Spleen (tissue), 13 donors: ENCODE results near the gene RTL3. TPM values are rescaled to one million over a fixed set of nuclear protein-coding genes. Genes with fewer than 3 reads are reported as not detected.

ENCODE experiments used
- DNase-seq: peaks from one replicate; pipeline ENCODE4 v3.0.0-alpha.2; 2020
- H3K27ac ChIP-seq, 8 donors: fragments of 200-600 bp; sonication (generic) in 7 of 8; 1 replicate in 4 of 8; 2 replicates in 4 of 8; pipeline versions ENCODE4 v1.5.0 to v1.8.0; 2016 to 2021; ENCODE audit warnings: inconsistent platforms in 4 of 8, mild to moderate bottlenecking in 4 of 8, moderate library complexity in 1 of 8
- H3K27me3 ChIP-seq, 7 donors: fragments of 200-600 bp; sonication (generic) in 6 of 7; replicated peaks in 1 of 7; 1 replicate in 4 of 7; 2 replicates in 3 of 7; pipeline versions ENCODE4 v1.5.0 to v1.8.0; 2016 to 2021; ENCODE audit warnings: inconsistent platforms in 3 of 7, mild to moderate bottlenecking in 1 of 7
- H3K36me3 ChIP-seq, 6 donors: fragments of 200-600 bp; sonication (generic) in 5 of 6; 1 replicate in 4 of 6; 2 replicates in 2 of 6; pipeline versions ENCODE4 v1.5.0 to v1.8.0; 2016 to 2021; ENCODE audit warnings: inconsistent platforms in 2 of 6
- H3K4me1 ChIP-seq, 6 donors: fragments of 200-600 bp; sonication (generic) in 5 of 6; 1 replicate in 3 of 6; 2 replicates in 3 of 6; pipeline versions ENCODE4 v1.5.0 to v1.8.0; 2016 to 2021; ENCODE audit warnings: inconsistent platforms in 3 of 6
- H3K4me3 ChIP-seq, 8 donors: fragments of 200-600 bp; sonication (generic) in 7 of 8; 1 replicate in 4 of 8; 2 replicates in 4 of 8; pipeline versions ENCODE4 v1.5.0 to v1.8.0; 2016 to 2021; ENCODE audit warnings: inconsistent platforms in 4 of 8, mild to moderate bottlenecking in 4 of 8, moderate library complexity in 2 of 8
- H3K9me3 ChIP-seq, 8 donors: fragments of 200-600 bp; sonication (generic) in 7 of 8; 1 replicate in 4 of 8; 2 replicates in 4 of 8; pipeline versions ENCODE4 v1.5.0 to v1.8.0; 2016 to 2021; ENCODE audit warnings: inconsistent platforms in 4 of 8
- POLR2A ChIP-seq, 3 donors: fragments of 450-650 bp; IDR thresholded peaks; one replicate each; pipeline ENCODE4 v1.5.1; 2017; ENCODE audit warnings: antibody characterized with exemption in 3 of 3, mild to moderate bottlenecking in 1 of 3
- POLR2AphosphoS5 ChIP-seq, 3 donors: sonication (generic); formaldehyde crosslinking; IDR thresholded peaks; one replicate each; pipeline ENCODE4 v1.5.1; 2017; ENCODE audit warnings: antibody characterized with exemption in 3 of 3
- WGBS, 5 donors: extraction: QIAGEN DNeasy Blood & Tissue Kit in 3 of 5; methylation state at CpG; one replicate each; pipeline versions ENCODE4 v1.1.5 to v1.1.7; 2013 to 2018; 5-methylcytosine and 5-hydroxymethylcytosine counted together
- intact Hi-C: fragments of 100-400 bp; cut with DNase I; formaldehyde crosslinking; loops from one replicate; pipeline ENCODE4 v1.15.0; 2023; ENCODE audit warnings: low total_unique reads
- long read RNA-seq, 2 donors: transcript quantifications; one replicate each; lab custom pipeline, GENCODE V29; 2026
- polyA plus RNA-seq, 3 donors: library from polyadenylated mRNA; stranded (reverse); fragments of 200-250 nt; gene quantifications; one replicate each; pipeline ENCODE4 v1.2.1, GENCODE V29; 2013
- total RNA-seq, 7 donors: library from RNA; depleted of rRNA in 3 of 7; stranded (reverse); fragments of >200 nt in 3 of 7; fragmentation: NEBNext Ultra II Directional in 4 of 7; extraction: Animal tissue kit (Norgen Biotek cat#: 25700) in 4 of 7; gene quantifications; one replicate each; pipeline versions ENCODE4 v1.1.0 to v1.2.1, GENCODE V29; 2016 to 2021
- TF ChIP-seq, protein P1 (sequence below), 11 experiments: fragments of 200-600 bp in 7 of 11; fragments of 450-650 bp in 4 of 11; sonication (generic) in 4 of 11; IDR thresholded peaks in 8 of 11; conservative IDR thresholded peaks in 3 of 11; 1 replicate in 7 of 11; 2 replicates in 4 of 11; pipeline versions ENCODE4 v1.4.0 to v1.8.0; 2016 to 2021; ENCODE audit warnings: antibody characterized with exemption in 11 of 11, inconsistent platforms in 4 of 11, mild to moderate bottlenecking in 1 of 11
- donor health status: healthy with polysubstance abuse.
- donor health status: DM: no; HTN: no; CAD: no; lungs with moderate emphysema.
- donor health status: DM: no; HTN: no; CAD: no.
- donor health status: Bipolar disorder and iron deficiency.
- donor health status: healthy.
- donor health status: DM: no; HTN: no; CAD: no.
- donor health status: DM: yes; HTN: yes; CAD: no.

Gene RTL3, protein sequence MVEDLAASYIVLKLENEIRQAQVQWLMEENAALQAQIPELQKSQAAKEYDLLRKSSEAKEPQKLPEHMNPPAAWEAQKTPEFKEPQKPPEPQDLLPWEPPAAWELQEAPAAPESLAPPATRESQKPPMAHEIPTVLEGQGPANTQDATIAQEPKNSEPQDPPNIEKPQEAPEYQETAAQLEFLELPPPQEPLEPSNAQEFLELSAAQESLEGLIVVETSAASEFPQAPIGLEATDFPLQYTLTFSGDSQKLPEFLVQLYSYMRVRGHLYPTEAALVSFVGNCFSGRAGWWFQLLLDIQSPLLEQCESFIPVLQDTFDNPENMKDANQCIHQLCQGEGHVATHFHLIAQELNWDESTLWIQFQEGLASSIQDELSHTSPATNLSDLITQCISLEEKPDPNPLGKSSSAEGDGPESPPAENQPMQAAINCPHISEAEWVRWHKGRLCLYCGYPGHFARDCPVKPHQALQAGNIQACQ
- total RNA-seq = not detected
- polyA plus RNA-seq = under 1 TPM in 2 of 3 donors, not detected in 1; 0.03 TPM
- long read RNA-seq, donor 1 = 0 reads
- long read RNA-seq, donor 2 = 0 reads

DNA sequence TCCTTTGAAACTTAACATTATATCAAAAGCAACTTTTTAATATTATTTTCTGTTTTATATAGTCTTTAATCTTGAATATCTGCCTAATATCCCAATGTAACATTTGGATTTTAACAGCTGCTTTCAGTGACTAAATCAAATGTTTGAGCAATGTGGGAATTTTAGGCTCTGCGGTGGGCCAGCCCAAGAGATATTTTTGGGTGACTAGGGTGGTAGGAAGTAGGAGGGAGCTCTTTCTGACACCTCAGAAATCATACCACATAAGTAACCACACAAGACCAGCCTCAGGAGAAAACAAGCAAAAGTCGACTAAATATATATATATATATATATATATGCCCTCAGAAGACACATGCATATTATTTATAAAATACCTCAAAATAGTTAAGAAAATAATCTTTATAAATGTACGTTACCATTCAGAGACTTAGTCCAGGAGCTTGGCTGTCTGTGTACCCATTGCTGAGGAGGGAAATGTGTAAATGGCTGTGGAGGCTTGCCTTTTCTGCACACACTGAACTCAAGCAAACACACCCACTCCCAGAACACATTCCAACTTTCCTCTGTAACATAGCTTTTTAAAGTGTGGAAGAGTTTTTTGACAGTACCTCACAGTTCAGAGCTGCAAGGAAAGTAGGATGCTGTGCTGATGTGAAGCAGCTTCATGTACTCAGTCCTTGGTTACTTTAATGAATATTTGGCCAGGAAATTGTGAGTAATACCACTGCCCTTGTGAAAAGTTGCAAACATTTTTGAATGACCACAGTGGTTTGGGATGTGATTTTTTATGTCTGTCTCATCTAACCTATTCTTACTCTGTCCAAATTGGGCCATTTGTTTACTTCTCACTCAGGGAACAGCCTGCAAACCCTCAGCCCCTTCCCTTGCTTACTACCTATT, at the start of gene RTL3:
Gene RTL3, minus strand, starts transcription at position 484 of the 900 bp plus-strand sequence. CDS start 908 bp downstream, outside the sequence.
- H3K36me3 ChIP-seq = no peaks in the 10 kb centered on the region
- no peak for DNase-seq
- no peaks in the 10 kb centered on the region for H3K27me3 ChIP-seq
- intact Hi-C loops = no loop called here
- no peak within 1 kb of the TSS for H3K27ac ChIP-seq
- no peaks in the 10 kb centered on the region for H3K9me3 ChIP-seq
- H3K4me3 ChIP-seq = no peak within 1 kb of the TSS
- TF ChIP-seq, protein P1, sequence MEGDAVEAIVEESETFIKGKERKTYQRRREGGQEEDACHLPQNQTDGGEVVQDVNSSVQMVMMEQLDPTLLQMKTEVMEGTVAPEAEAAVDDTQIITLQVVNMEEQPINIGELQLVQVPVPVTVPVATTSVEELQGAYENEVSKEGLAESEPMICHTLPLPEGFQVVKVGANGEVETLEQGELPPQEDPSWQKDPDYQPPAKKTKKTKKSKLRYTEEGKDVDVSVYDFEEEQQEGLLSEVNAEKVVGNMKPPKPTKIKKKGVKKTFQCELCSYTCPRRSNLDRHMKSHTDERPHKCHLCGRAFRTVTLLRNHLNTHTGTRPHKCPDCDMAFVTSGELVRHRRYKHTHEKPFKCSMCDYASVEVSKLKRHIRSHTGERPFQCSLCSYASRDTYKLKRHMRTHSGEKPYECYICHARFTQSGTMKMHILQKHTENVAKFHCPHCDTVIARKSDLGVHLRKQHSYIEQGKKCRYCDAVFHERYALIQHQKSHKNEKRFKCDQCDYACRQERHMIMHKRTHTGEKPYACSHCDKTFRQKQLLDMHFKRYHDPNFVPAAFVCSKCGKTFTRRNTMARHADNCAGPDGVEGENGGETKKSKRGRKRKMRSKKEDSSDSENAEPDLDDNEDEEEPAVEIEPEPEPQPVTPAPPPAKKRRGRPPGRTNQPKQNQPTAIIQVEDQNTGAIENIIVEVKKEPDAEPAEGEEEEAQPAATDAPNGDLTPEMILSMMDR (IDR thresholded peaks at IDR 0.05 in 8 of 11, conservative IDR thresholded peaks at IDR 0.05 in 3 of 11) = no peak
- TF ChIP-seq POLR2AphosphoS5 (IDR thresholded peaks at IDR 0.05) (no peak), POLR2A (IDR thresholded peaks at IDR 0.05) (no peak)
- H3K4me1 ChIP-seq = peaks cover 0 to 12% (median 0%) of the 10 kb centered on the region in 6 donors
- WGBS, 5 donors = 24 to 54% (median 38%) methylated on average over 3 of the region's 3 CpGs

DNA sequence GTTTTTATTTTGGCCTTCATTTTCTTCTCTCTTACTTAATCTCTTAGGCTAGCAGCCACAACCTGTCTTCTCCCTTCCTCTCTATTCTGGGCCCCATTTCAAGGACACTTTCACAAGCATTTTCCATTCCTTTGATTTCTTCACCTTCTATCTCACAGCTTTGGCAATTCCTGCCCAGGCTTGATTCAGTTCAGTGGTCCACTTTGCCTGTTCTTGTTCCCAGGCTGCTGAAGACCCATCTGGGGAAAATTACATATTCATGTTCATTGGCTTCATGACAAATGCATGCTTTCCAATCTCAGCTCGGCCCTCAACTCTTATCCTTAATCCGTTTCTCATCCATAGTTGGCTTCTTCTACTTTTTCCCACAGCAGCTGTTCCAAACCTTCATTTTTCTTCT, 49.7 kb upstream of the RTL3 start:
- TF ChIP-seq, protein P1 (IDR thresholded peaks at IDR 0.05 in 8 of 11, conservative IDR thresholded peaks at IDR 0.05 in 3 of 11) = no peak
- no peak for TF ChIP-seq POLR2AphosphoS5 (IDR thresholded peaks at IDR 0.05)
- no peak for TF ChIP-seq POLR2A (IDR thresholded peaks at IDR 0.05)
- no peaks in the 10 kb centered on the region for H3K36me3 ChIP-seq
- intact Hi-C loops = no loop called here
- H3K27ac ChIP-seq = no peak overlapping the region
- no peaks in the 10 kb centered on the region for H3K27me3 ChIP-seq
- 65 to 100% (median 86%) methylated on average over 2 of the region's 2 CpGs for WGBS, 5 donors
- DNase-seq = no peak
- no peak overlapping the region for H3K4me3 ChIP-seq
- H3K9me3 ChIP-seq = no peaks in the 10 kb centered on the region
- no peaks in the 10 kb centered on the region for H3K4me1 ChIP-seq

DNA sequence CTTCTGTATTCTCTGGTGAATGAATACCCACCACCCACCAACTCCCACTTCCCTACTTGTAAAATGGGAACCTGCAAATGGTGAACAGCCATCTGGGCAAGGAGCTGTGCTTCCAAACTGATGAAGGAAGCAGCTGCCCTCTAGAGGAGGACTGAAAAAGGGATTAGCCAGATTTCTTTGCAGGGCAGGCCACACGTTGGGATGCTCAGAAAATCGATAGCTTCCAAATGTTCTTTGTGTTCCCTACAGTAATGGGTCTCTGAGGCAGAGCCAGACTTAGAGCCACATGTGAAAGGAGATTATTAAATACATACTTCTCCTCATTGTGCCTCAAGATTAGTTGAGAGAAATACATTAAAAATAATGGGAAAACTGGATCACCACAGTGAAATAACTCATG, 49.1 kb upstream of the RTL3 start:
- Histone ChIP-seq H3K4me3 (no peak overlapping the region), H3K27me3 (no peaks in the 10 kb centered on the region), H3K27ac (no peak overlapping the region), H3K36me3 (no peaks in the 10 kb centered on the region), H3K9me3 (no peaks in the 10 kb centered on the region), H3K4me1 (no peaks in the 10 kb centered on the region)
- intact Hi-C loops = no loop called here
- DNase-seq = no peak
- TF ChIP-seq POLR2AphosphoS5 (IDR thresholded peaks at IDR 0.05) = no peak
- TF ChIP-seq, protein P1 (IDR thresholded peaks at IDR 0.05 in 8 of 11, conservative IDR thresholded peaks at IDR 0.05 in 3 of 11) = peak in 1 of 11 experiments; percentile 9
- WGBS, 5 donors = 23 to 72% (median 39%) methylated on average over 2 of the region's 2 CpGs
